ENCODE data around the gene EML1. TPM values are rescaled to one million over a fixed set of nuclear protein-coding genes. Genes with fewer than 3 reads are reported as not detected.

Gene EML1
- total RNA-seq, 1 experiment from 2014 or later, result 9.5 TPM

- no peak overlapping the region for H3K27ac Mint-ChIP-seq (ENCODE audit: low read depth, unreplicated experiment)
- H3K4me3 Mint-ChIP-seq (ENCODE audit: unreplicated experiment), result no peak overlapping the region
- DNase-seq (ENCODE audit: unreplicated experiment), result no peak
- intact Hi-C loops (cut with micrococcal nuclease), result no loop called here
- H3K27me3 Mint-ChIP-seq (ENCODE audit: insufficient read depth, unreplicated experiment), result no peaks in the 10 kb centered on the region
- H3K4me1 Mint-ChIP-seq (ENCODE audit: insufficient read depth, unreplicated experiment), result peaks cover 3% of the 10 kb centered on the region
- POLR2A ChIA-PET, result interaction anchor here (0.6 kb wide), 1 partner anchor 13 kb away, joined by 3 read pairs; no protein-coding TSS in a partner anchor
- peaks cover 4% of the 10 kb centered on the region for H3K36me3 Mint-ChIP-seq (ENCODE audit: insufficient read depth, unreplicated experiment)
- TF ChIP-seq, protein P1, sequence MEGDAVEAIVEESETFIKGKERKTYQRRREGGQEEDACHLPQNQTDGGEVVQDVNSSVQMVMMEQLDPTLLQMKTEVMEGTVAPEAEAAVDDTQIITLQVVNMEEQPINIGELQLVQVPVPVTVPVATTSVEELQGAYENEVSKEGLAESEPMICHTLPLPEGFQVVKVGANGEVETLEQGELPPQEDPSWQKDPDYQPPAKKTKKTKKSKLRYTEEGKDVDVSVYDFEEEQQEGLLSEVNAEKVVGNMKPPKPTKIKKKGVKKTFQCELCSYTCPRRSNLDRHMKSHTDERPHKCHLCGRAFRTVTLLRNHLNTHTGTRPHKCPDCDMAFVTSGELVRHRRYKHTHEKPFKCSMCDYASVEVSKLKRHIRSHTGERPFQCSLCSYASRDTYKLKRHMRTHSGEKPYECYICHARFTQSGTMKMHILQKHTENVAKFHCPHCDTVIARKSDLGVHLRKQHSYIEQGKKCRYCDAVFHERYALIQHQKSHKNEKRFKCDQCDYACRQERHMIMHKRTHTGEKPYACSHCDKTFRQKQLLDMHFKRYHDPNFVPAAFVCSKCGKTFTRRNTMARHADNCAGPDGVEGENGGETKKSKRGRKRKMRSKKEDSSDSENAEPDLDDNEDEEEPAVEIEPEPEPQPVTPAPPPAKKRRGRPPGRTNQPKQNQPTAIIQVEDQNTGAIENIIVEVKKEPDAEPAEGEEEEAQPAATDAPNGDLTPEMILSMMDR (IDR thresholded peaks at IDR 0.05; ENCODE audit: unreplicated experiment), result no peak
- CTCF ChIA-PET, result interaction anchor here (2.5 kb wide), 1 partner anchor 10 kb away, joined by 13 read pairs; no protein-coding TSS in a partner anchor
- BruUV-seq (replicated peaks), result no TSS peak
- no peaks in the 10 kb centered on the region for H3K9me3 Mint-ChIP-seq (ENCODE audit: unreplicated experiment)
These were observed 81.1 kb downstream of the EML1 start for GRCh38 chr14:99874306-99874705.

- no peaks in the 10 kb centered on the region for H3K9me3 Mint-ChIP-seq (ENCODE audit: unreplicated experiment)
- no peak for DNase-seq (ENCODE audit: unreplicated experiment)
- TF ChIP-seq, protein P1 (IDR thresholded peaks at IDR 0.05; ENCODE audit: unreplicated experiment), result no peak
- CTCF ChIA-PET, result interaction anchor here (1.5 to 2.5 kb wide), 2 partner anchors 9 to 23 kb away, joined by 4 to 13 read pairs; no protein-coding TSS in a partner anchor
- intact Hi-C loops (cut with micrococcal nuclease), result no loop called here
- no peak overlapping the region for H3K27ac Mint-ChIP-seq (ENCODE audit: low read depth, unreplicated experiment)
- POLR2A ChIA-PET, result no interaction called here
- BruUV-seq (replicated peaks), result no TSS peak
- peaks cover 9% of the 10 kb centered on the region for H3K4me1 Mint-ChIP-seq (ENCODE audit: insufficient read depth, unreplicated experiment)
- H3K27me3 Mint-ChIP-seq (ENCODE audit: insufficient read depth, unreplicated experiment), result no peaks in the 10 kb centered on the region
- peaks cover 4% of the 10 kb centered on the region for H3K36me3 Mint-ChIP-seq (ENCODE audit: insufficient read depth, unreplicated experiment)
- H3K4me3 Mint-ChIP-seq (ENCODE audit: unreplicated experiment), result no peak overlapping the region
These were observed 82.2 kb downstream of the EML1 start for GRCh38 chr14:99875421-99875820.

GRCh38 chr14:99875836-99876235 is 82.6 kb downstream of the EML1 start:
- Mint-ChIP-seq H3K4me3 (ENCODE audit: unreplicated experiment) (no peak overlapping the region), H3K9me3 (ENCODE audit: unreplicated experiment) (no peaks in the 10 kb centered on the region), H3K36me3 (ENCODE audit: insufficient read depth, unreplicated experiment) (peaks cover 4% of the 10 kb centered on the region), H3K27ac (ENCODE audit: low read depth, unreplicated experiment) (no peak overlapping the region), H3K4me1 (ENCODE audit: insufficient read depth, unreplicated experiment) (peaks cover 9% of the 10 kb centered on the region), H3K27me3 (ENCODE audit: insufficient read depth, unreplicated experiment) (no peaks in the 10 kb centered on the region)
- POLR2A ChIA-PET, result interaction anchor here (0.6 kb wide), 1 partner anchor 182 kb away, joined by 6 read pairs; no protein-coding TSS in a partner anchor
- CTCF ChIA-PET, result interaction anchor here (0.6 to 2.5 kb wide), 3 partner anchors 9 to 1506 kb away, joined by 4 to 13 read pairs (median 4); no protein-coding TSS in a partner anchor
- BruUV-seq (replicated peaks), result no TSS peak
- TF ChIP-seq, protein P1 (IDR thresholded peaks at IDR 0.05; ENCODE audit: unreplicated experiment), result no peak
- no peak for DNase-seq (ENCODE audit: unreplicated experiment)
- intact Hi-C loops (cut with micrococcal nuclease), result no loop called here

GRCh38 chr14:99876406-99876805 is 83.2 kb downstream of the EML1 start:
- intact Hi-C loops (cut with micrococcal nuclease), result no loop called here
- POLR2A ChIA-PET, result interaction anchor here (0.6 kb wide), 1 partner anchor 182 kb away, joined by 6 read pairs; no protein-coding TSS in a partner anchor

More at GRCh38 chr14:99876406-99876805, 83.2 kb downstream of the EML1 start:
- no peak overlapping the region for H3K27ac Mint-ChIP-seq (ENCODE audit: low read depth, unreplicated experiment)
- TF ChIP-seq, protein P1 (IDR thresholded peaks at IDR 0.05; ENCODE audit: unreplicated experiment), result no peak
- no TSS peak for BruUV-seq (replicated peaks)
- no peaks in the 10 kb centered on the region for H3K27me3 Mint-ChIP-seq (ENCODE audit: insufficient read depth, unreplicated experiment)
- H3K9me3 Mint-ChIP-seq (ENCODE audit: unreplicated experiment), result no peaks in the 10 kb centered on the region
- peaks cover 9% of the 10 kb centered on the region for H3K4me1 Mint-ChIP-seq (ENCODE audit: insufficient read depth, unreplicated experiment)
- peaks cover 4% of the 10 kb centered on the region for H3K36me3 Mint-ChIP-seq (ENCODE audit: insufficient read depth, unreplicated experiment)
- H3K4me3 Mint-ChIP-seq (ENCODE audit: unreplicated experiment), result no peak overlapping the region
- DNase-seq (ENCODE audit: unreplicated experiment), result no peak
- CTCF ChIA-PET, result interaction anchor here (0.6 to 2.5 kb wide), 3 partner anchors 8 to 1506 kb away, joined by 4 to 13 read pairs (median 4); no protein-coding TSS in a partner anchor

Measured in MCF 10A (cell line).